Occipital lobe (tissue), 2 donors: ENCODE results near the gene TCOF1. TPM values are rescaled to one million over a fixed set of nuclear protein-coding genes. Genes with fewer than 3 reads are reported as not detected.

ENCODE experiments used
- DNase-seq: peaks from one replicate; lab custom pipeline; 2025; lab: John Stamatoyannopoulos, UW
- total RNA-seq: library from RNA; depleted of rRNA; stranded (reverse); fragments of >200 nt; gene quantifications from one replicate; pipeline ENCODE4 v1.2.3, GENCODE V29; 2014

TCOF1 gene
- total RNA-seq, 1 donor from 2014 or later = 13.6 TPM

DNA sequence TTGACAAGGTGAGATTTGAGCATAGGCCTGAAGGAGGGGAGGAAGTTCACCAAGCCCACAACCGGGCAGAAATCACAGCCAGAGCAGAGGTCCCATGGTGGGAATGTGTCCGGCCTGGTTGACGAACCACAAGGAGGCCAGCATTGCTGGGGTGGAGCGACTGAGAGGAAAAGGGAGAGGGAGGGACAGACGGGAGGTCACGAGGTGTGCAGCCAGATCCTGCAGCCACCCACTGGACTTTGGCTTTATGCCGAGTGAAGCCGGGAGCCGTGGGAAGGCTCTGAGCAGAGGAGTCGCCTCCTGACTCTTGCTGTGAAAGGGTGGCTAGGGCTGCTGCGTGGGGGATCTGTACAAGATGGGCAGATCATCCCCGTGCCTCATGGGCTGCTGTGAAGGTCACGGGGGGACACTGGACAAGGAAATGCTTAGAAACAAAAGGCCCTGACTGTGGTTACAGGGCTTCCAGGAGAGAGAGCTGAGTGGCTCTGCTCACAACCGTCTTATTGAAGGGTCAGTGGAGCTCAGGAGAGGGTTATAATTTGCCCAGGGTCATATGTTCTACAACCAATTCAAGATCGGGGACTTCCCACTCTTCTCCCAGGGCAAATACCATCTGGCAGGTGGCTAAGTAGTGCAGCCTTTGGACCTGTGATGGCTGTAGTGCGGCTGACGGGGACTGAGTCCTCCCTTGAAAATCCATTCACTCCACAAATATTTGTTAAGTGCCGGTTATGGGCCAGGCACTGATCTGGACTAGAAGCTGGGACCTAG is 70.8 kb downstream of the TCOF1 start:
- DNase-seq = no peak

- no peak for DNase-seq
Measured at GRCh38 chr5:150428978-150429377, 71.5 kb downstream of the TCOF1 start.

DNA sequence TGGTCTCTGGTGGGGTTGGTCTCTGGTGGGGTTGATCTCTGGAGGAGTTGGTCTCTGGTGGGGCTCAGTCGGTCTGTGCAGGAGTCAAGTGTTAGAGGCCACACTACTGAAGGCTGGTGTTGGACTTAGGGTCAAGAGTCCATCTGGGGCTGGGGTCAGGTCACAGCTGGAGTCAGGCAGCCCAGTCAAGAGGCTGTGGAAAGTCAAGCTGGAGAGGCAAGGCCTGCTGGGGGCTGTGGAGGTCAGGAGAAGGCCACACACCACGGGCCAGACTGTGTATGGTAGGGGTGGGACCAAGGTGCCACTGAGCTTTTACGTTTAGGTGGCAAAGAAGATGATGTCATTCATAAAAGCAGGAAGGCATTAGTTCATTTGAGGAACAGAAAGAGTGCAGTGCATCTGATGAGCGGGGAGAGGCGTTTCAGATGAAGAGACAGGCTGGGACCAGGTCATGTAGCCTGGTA is 71.9 kb downstream of the TCOF1 start:
- DNase-seq = no peak

DNA sequence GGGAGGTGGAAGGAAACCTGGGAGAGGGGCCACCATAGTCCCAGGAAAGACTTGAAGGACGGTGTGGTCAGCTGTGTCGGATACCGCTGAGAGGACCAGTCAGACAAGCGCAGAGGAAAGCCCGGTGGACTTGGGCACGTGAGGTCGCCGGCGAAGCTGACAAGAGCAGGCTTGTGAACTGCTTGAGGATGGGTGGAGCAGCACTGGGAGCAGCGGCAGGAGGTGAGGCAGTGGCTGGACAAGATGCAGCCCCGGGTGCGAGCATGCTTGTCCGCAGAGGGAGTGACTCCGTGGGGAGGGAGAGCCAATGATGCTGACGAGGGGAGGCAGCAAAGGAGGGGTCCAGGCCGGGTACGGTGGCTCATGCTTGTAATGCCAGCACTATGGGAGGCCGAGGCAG is 73.6 kb downstream of the TCOF1 start:
- DNase-seq = no peak

GRCh38 chr5:150431574-150431973 is 74.1 kb downstream of the TCOF1 start:
- DNase-seq = no peak

GRCh38 chr5:150434464-150434863 is 77.0 kb downstream of the TCOF1 start:
- no peak for DNase-seq

DNA sequence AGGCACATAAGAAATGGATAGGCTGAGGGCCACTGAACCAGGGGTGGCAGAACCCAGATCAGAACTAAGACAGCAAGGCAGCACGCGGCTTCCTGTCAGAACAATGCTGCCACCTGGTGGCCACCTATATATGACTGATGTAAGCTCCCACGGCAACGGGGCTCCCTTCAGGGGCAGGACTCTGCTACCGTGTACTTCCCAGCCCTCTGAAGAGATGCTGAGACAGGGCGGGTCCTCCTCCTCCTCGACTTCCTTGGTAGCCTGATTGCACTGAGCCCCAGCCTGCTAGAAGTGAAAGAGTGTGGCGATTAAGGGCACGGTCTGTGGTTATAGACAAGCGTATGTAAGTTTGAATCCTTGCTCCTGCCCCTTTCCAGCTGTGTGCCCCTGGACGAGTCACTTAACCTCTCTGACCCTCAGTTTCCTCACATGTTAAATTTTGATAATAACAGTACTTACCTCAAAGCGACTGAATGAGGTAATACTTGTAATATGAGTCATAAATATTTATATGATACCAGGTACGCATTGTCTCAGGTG is 78.7 kb downstream of the TCOF1 start:
- peak; percentile 82 for DNase-seq

- DNase-seq = no peak
Measured at GRCh38 chr5:150438873-150439546, 81.5 kb downstream of the TCOF1 start.

DNA sequence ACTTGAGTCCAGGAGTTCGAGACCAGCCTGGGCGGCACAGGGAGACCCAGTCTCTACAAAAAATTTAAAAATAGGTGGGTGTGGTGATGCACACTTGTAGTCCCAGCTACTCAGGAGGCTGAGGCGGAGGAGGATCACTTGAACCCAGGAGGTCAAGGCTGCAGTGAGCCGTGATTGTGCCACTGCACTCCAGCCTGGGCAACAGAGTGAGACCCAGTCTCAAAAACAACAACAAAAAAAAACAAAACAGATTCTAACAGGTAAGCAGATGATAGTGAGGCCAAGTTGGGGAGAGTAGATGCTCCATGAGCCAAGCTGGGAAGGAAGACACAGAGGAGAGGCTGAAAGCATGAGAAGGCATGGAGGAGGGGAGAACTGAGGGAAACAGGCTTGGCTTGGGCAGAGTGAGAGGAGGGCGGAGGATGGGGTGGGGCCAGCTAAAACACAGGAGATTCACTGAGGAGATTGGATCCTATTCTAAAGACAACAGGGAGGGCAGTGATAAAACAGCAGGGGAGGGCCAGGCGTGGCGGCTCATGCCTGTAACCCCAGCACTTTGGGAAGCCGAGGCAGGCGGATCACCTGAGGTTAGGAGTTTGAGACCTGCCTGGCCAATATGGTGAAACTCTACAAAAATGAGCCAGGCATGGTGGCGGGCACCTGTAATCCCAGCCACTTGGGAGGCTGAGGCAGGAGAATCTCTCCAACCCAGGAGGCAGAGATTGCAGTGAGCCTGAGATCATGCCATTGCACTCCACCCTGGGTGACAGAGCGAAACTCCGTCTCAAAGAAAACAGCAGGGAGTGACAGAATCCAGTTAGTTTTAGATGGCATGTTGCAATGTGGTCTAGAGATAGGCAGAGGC is 83.7 kb downstream of the TCOF1 start:
- DNase-seq = peak; percentile 27

- DNase-seq = peak; percentile 78
Measured at GRCh38 chr5:150441813-150442698, 84.6 kb downstream of the TCOF1 start.

DNA sequence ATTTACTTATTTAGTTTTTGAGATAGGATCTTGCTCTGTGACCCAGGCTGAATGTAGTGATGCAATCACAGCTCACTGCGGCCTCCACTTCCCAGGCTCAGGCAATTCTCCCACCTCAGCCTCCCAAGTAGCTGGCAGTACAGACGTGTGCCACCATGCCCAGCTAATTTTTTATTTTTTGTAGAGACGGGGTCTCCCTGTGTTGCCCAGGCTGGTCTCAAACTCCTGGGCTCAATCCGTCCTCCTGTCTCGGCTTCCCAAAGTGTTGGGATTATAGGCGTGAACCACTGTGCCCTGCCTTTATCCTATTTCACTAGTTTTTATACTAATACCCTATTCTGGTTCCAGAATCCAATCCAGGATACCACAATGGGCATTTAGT is 85.2 kb downstream of the TCOF1 start:
- no peak for DNase-seq

GRCh38 chr5:150443242-150444075 is 86.0 kb downstream of the TCOF1 start:
- DNase-seq = peak; percentile 76

- DNase-seq = peak; percentile 28
Measured at GRCh38 chr5:150444770-150445169, 87.3 kb downstream of the TCOF1 start.

DNA sequence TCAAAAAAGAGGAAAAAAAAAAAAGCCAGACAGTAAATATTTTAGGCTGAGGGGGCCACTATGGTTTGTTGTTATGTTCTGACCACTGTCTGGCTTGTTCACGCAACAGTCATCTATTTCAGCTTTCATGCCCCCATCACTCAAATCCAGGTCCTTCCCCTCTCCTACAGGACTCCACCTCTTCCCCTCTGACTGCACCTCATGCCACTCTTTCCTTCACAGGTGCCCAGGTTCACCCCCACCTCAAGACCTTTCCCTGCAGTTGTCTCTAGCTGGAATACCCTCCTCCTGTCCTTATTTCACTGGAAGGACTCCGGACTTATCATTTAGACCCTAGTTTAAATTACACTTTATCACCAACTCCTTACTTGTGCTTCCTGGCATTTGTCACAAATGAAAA is 88.6 kb downstream of the TCOF1 start:
- no peak for DNase-seq

DNA sequence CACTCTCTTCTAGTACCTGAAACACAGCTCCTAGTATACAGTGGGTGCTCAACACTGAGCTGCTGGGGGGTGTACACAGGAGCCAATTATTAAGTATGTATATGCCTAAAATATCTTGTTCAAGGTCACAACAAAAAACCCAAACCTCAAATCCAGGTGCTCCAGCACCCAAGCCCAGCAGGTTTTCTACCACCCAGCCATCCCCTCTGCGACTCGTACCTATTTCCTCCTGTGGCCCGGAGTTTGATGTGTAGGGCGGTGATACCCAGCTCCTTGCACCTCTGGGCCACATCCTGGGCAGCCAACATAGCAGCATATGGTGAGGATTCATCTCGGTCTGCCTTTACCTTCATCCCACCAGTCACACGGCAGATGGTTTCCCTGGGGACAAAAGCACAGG is 89.1 kb downstream of the TCOF1 start:
- no peak for DNase-seq

GRCh38 chr5:150447188-150447587 is 89.7 kb downstream of the TCOF1 start:
- no peak for DNase-seq

GRCh38 chr5:150448334-150448733 is 90.8 kb downstream of the TCOF1 start:
- no peak for DNase-seq

DNA sequence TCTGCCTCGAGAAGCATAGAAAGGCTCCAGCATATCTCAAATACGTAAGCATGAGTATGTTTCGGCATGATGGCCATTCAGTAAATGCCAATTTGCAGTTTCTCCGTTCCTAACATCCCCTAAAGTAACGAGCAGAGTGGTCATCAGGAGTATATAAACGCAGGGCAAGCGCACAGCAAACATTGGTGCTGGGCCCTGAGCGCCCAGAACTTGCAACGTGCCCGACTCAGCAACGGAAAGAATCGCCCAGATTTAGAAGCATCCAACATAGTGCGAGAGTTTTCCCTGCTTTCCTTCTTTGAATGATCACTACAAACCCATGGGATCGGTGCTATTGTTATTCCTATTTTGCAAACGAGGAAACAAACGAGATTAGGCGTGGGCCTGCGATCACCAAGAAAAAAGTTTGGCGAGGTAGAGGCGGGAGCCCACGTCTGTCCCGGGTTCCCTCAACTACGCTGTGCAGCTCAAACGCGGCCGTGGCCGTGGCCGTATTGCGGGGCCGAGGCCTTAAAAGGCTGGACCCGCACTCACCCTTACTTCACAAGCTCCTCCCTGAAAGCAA is 91.5 kb downstream of the TCOF1 start:
- no peak for DNase-seq
